Measurements from ENCODE around the gene LRRC2. TPM values are rescaled to one million over a fixed set of nuclear protein-coding genes. Genes with fewer than 3 reads are reported as not detected.
A peak's percentile ranks its signal among the peaks of the same experiment; 100 is the strongest.

Gene LRRC2
- total and polyA plus RNA-seq, 9 of the 15 experiments (the other 6 are each of a cell fraction or from before 2014, with no cell fraction given) = 0.01 to 0.04 (median 0.03) TPM; not detected in 5

- Histone ChIP-seq H3K4me2 (ENCODE audit: insufficient read depth, low read length) (no peak overlapping the region), H3K79me2 (ENCODE audit: control insufficient read depth, insufficient read depth, low read length) (no peaks in the 10 kb centered on the region), H3K9me1 (ENCODE audit: control insufficient read depth, insufficient read depth, low read length) (peaks cover 2% of the 10 kb centered on the region), H3K27ac (ENCODE audit: extremely low read depth, low read depth, low read length) (no peak overlapping the region), H3K4me1 (replicated peaks in 1 of 2; ENCODE audit: control insufficient read depth in 2 of 2, insufficient read depth in 2 of 2, low read length in 2 of 2) (peaks cover 24 to 41% of the 10 kb centered on the region in 2 experiments; a peak in 4 of 5 replicates), H3K27me3 (ENCODE audit: control insufficient read depth in 2 of 2, insufficient read depth in 2 of 2, low read length in 2 of 2) (no peaks in the 10 kb centered on the region), H3K9ac (ENCODE audit: insufficient read depth in 1 of 2, low read depth in 2 of 2, low read length in 2 of 2) (no peak overlapping the region), H3K9me3 (replicated peaks; ENCODE audit: control insufficient read depth, insufficient read depth, low read depth, low read length) (no peaks in the 10 kb centered on the region), H4K20me1 (replicated peaks; ENCODE audit: control insufficient read depth, insufficient read depth, low read length) (0 out of 2 replicates have a peak, but pooled peaks cover 3% of the 10 kb centered on the region), H3K36me3 (ENCODE audit: control insufficient read depth, insufficient read depth, low read length) (no peaks in the 10 kb centered on the region), H3K4me3 (no peak overlapping the region), H2AFZ (ENCODE audit: low read depth, low read length) (peak overlapping the region; percentile 64; the same call in 1 of the 2 replicates)
- FAIRE-seq (no peak), DNase-seq (ENCODE audit: extremely low read depth in 1 of 4, low spot score in 3 of 4) (no peak), ATAC-seq (no peak)
- intact Hi-C loops (cut with micrococcal nuclease) (no loop called here), in situ Hi-C loops (cut with MboI) (no loop called here)
- ChIA-PET CTCF (ENCODE audit: low intra/inter-chr PET ratio) (interaction anchor here (4.6 to 7.1 kb wide), 2 partner anchors 67 to 140 kb away, joined by 100 to 177 read pairs; no protein-coding TSS in a partner anchor), POLR2A (interaction anchor here (1.1 to 2.4 kb wide), 3 partner anchors 10 to 124 kb away, joined by 3 to 25 read pairs (median 6); no protein-coding TSS in a partner anchor)
- TF ChIP-seq KHSRP (IDR thresholded peaks at IDR 0.05) (no peak), FOSL1 (tag; conservative IDR thresholded peaks at IDR 0.05) (peak; percentile 92), SMAD4 (CRISPR knock-in tag; conservative IDR thresholded peaks at IDR 0.05) (0 out of 2 replicates have a peak, but pooled peaks have one; percentile 12), TRIM24 (IDR thresholded peaks at IDR 0.05) (no peak), E2F4 (CRISPR knock-in tag; IDR thresholded peaks at IDR 0.05; ENCODE audit: low read depth) (no peak), JUND (IDR thresholded peaks at IDR 0.05; ENCODE audit: borderline replicate concordance, low read depth, low read length) (peak; percentile 55; the same call in 1 of the 2 replicates), JUND (tag; IDR thresholded peaks at IDR 0.05; ENCODE audit: borderline replicate concordance, low read depth, low read length) (no peak), KDM5B (IDR thresholded peaks at IDR 0.05; ENCODE audit: insufficient replicate concordance, low read depth, low read length) (no peak), RCOR1 (IDR thresholded peaks at IDR 0.05; ENCODE audit: borderline replicate concordance in 1 of 2, low read depth in 2 of 2, low read length in 2 of 2) (peak in 1 of 2 experiments; percentile 20; a peak in 1 of 4 replicates), NFIC (IDR thresholded peaks at IDR 0.05) (peak; percentile 34; the same call in 1 of the 2 replicates), ZNF146 (CRISPR knock-in tag; IDR thresholded peaks at IDR 0.05; ENCODE audit: unreplicated experiment) (peak; percentile 60), FOXJ2 (tag; IDR thresholded peaks at IDR 0.05) (0 out of 2 replicates have a peak, but pooled peaks have one; percentile 15), ZNF644 (tag; IDR thresholded peaks at IDR 0.05; ENCODE audit: low read depth) (0 out of 2 replicates have a peak, but pooled peaks have one; percentile 50), CXXC5 (CRISPR knock-in tag; IDR thresholded peaks at IDR 0.05) (0 out of 2 replicates have a peak, but pooled peaks have one; percentile 8), ATF3 (IDR thresholded peaks at IDR 0.05) (peak; percentile 61; the same call in 1 of the 2 replicates), ATF3 (CRISPR knock-in tag; conservative IDR thresholded peaks at IDR 0.05) (no peak)
- 50% methylated on average over 6 of the region's 6 CpGs for WGBS (ENCODE audit: insufficient coverage, low coverage, missing lambda C conversion rate)
- BruUV-seq (replicated peaks) = no TSS peak
Measured at GRCh38 chr3:46490338-46491084, 75.6 kb downstream of the LRRC2 start.
